GM18526 (cell line): Measurements from ENCODE around the gene MAGI2.

Experiments used
- POLR2A ChIP-seq: IDR thresholded peaks from 3 replicates; pipeline ENCODE4 v1.6.1; 2011; ENCODE audit not compliant: insufficient read length; ENCODE audit errors: extremely low read depth

Gene MAGI2

GRCh38 chr7:78523930-78524329, 929.5 kb downstream of the MAGI2 start:
- TF ChIP-seq POLR2A: no peak

- TF ChIP-seq POLR2A: no peak
These were observed 931.5 kb downstream of the MAGI2 start for GRCh38 chr7:78521961-78522360.

GRCh38 chr7:78516450-78516849, 937.0 kb downstream of the MAGI2 start:
- TF ChIP-seq POLR2A: no peak

- no peak for TF ChIP-seq POLR2A
These were observed 938.8 kb downstream of the MAGI2 start for GRCh38 chr7:78514634-78515033.

GRCh38 chr7:78510580-78511188, 942.8 kb downstream of the MAGI2 start:
- no peak for TF ChIP-seq POLR2A

GRCh38 chr7:78501064-78501463, 952.4 kb downstream of the MAGI2 start:
- TF ChIP-seq POLR2A: no peak

GRCh38 chr7:78499971-78500370, 953.5 kb downstream of the MAGI2 start:
- no peak for TF ChIP-seq POLR2A

- no peak for TF ChIP-seq POLR2A
These were observed 954.2 kb downstream of the MAGI2 start for GRCh38 chr7:78499283-78499682.

GRCh38 chr7:78497728-78498427, 955.6 kb downstream of the MAGI2 start:
- no peak for TF ChIP-seq POLR2A

- no peak for TF ChIP-seq POLR2A
These were observed 957.3 kb downstream of the MAGI2 start for GRCh38 chr7:78496096-78496630.

GRCh38 chr7:78493401-78493800, 960.1 kb downstream of the MAGI2 start:
- TF ChIP-seq POLR2A: no peak

- no peak for TF ChIP-seq POLR2A
These were observed 961.3 kb downstream of the MAGI2 start for GRCh38 chr7:78492146-78492545.

- TF ChIP-seq POLR2A: no peak
These were observed 962.9 kb downstream of the MAGI2 start for GRCh38 chr7:78490524-78490923.

- no peak for TF ChIP-seq POLR2A
These were observed 963.8 kb downstream of the MAGI2 start for GRCh38 chr7:78489476-78490240.

GRCh38 chr7:78487464-78487863, 966.0 kb downstream of the MAGI2 start:
- TF ChIP-seq POLR2A: no peak

- no peak for TF ChIP-seq POLR2A
These were observed 974.1 kb downstream of the MAGI2 start for GRCh38 chr7:78479348-78479747.
